Astrocyte of the spinal cord (primary cell): Measurements from ENCODE around the gene NUP50.

ENCODE experiments used
- DNase-seq: peaks from one replicate; pipeline ENCODE4 v3.0.0; 2011; ENCODE audit warnings: low read depth, low spot score
- H3K4me3 ChIP-seq: 2 replicates; pipeline ENCODE4 v1.5.1; 2011; ENCODE audit warnings: low read depth, mild to moderate bottlenecking, low read length, moderate library complexity
- CTCF ChIP-seq: IDR thresholded peaks from 2 replicates; pipeline ENCODE4 v1.5.1; 2012; ENCODE audit warnings: low read depth, mild to moderate bottlenecking, low read length, inconsistent platforms
- in situ Hi-C: cut with HindIII; loops from 2 replicates; pipeline ENCODE4 v1.10.0; 2017; ENCODE audit warnings: low sequenced_read_pairs

The NUP50 gene

GRCh38 chr22:45211435-45211834 is 47.7 kb downstream of the NUP50 start:
- DNase-seq = no peak
- in situ Hi-C loops = no loop called here
- no peak overlapping the region for H3K4me3 ChIP-seq
- TF ChIP-seq CTCF = no peak

- peak overlapping the region; percentile 23 for H3K4me3 ChIP-seq
- no peak for TF ChIP-seq CTCF
- in situ Hi-C loops = no loop called here
- no peak for DNase-seq
These were observed 48.1 kb downstream of the NUP50 start for GRCh38 chr22:45211848-45212247.

- peak; percentile 93 for DNase-seq
- in situ Hi-C loops = no loop called here
- peak overlapping the region; percentile 23 for H3K4me3 ChIP-seq
- no peak for TF ChIP-seq CTCF
These were observed 48.6 kb downstream of the NUP50 start for GRCh38 chr22:45212306-45212709.

- in situ Hi-C loops = no loop called here
- peak; percentile 53 for DNase-seq
- peak overlapping the region; percentile 23 for H3K4me3 ChIP-seq
- TF ChIP-seq CTCF = no peak
These were observed 49.4 kb downstream of the NUP50 start for GRCh38 chr22:45212992-45213751.

GRCh38 chr22:45216133-45217003 is 52.6 kb downstream of the NUP50 start:
- in situ Hi-C loops = no loop called here
- peak; percentile 43 for DNase-seq
- no peak for TF ChIP-seq CTCF
- H3K4me3 ChIP-seq = no peak overlapping the region

- no peak for DNase-seq
- in situ Hi-C loops = no loop called here
- no peak for TF ChIP-seq CTCF
- H3K4me3 ChIP-seq = no peak overlapping the region
These were observed 53.6 kb downstream of the NUP50 start for GRCh38 chr22:45217345-45217744.
